ENCODE measurements around the gene DCST1.

The DCST1 gene

GRCh38 chr1:155014709-155015508 lies 18.7 kb upstream of the DCST1 start:
- DNase-seq, result no peak

GRCh38 chr1:155015527-155016230 lies 17.9 kb upstream of the DCST1 start:
- DNase-seq, result no peak

GRCh38 chr1:155016231-155016831 lies 17.3 kb upstream of the DCST1 start:
- no peak for DNase-seq

- peak; percentile 92 for DNase-seq
These were observed 16.3 kb upstream of the DCST1 start for GRCh38 chr1:155017041-155017945.

GRCh38 chr1:155017946-155018316 lies 15.7 kb upstream of the DCST1 start:
- no peak for DNase-seq

GRCh38 chr1:155018617-155019348 lies 14.8 kb upstream of the DCST1 start:
- DNase-seq, result no peak

GRCh38 chr1:155019377-155020245 lies 14.0 kb upstream of the DCST1 start:
- DNase-seq, result no peak

- no peak for DNase-seq
These were observed 11.3 kb upstream of the DCST1 start for GRCh38 chr1:155022136-155022926.

GRCh38 chr1:155022927-155023236 lies 10.7 kb upstream of the DCST1 start:
- no peak for DNase-seq

- no peak for DNase-seq
These were observed 10.0 kb upstream of the DCST1 start for GRCh38 chr1:155023627-155024026.

- DNase-seq, result no peak
These were observed 9.3 kb upstream of the DCST1 start for GRCh38 chr1:155024315-155024714.

- no peak for DNase-seq
These were observed 7.5 kb upstream of the DCST1 start for GRCh38 chr1:155026154-155026553.

- no peak for DNase-seq
These were observed 7.0 kb upstream of the DCST1 start for GRCh38 chr1:155026588-155026987.

- DNase-seq, result no peak
These were observed 3.9 kb upstream of the DCST1 start for GRCh38 chr1:155029513-155030242.

GRCh38 chr1:155030243-155030795 lies 3.3 kb upstream of the DCST1 start:
- DNase-seq, result no peak

GRCh38 chr1:155030899-155031298 lies 2.7 kb upstream of the DCST1 start:
- no peak for DNase-seq

GRCh38 chr1:155032886-155033285 lies 738 bp upstream of the DCST1 start:
- no peak for DNase-seq

- no peak for DNase-seq
These were observed 939 bp downstream of the DCST1 start for GRCh38 chr1:155034318-155035208.
